Esophagus muscularis mucosa (tissue), 4 donors: ENCODE data around the gene BICRAL. TPM values are rescaled to one million over a fixed set of nuclear protein-coding genes. Genes with fewer than 3 reads are reported as not detected.

Source experiments
- DNase-seq: peaks from one replicate; pipeline ENCODE4 v3.0.0-alpha.2; 2017; ENCODE audit errors: extremely low spot score
- H3K27ac ChIP-seq, 4 donors: fragments of 200-600 bp; sonication (generic); replicated peaks in 1 of 4; 1 replicate in 3 of 4; 2 replicates in 1 of 4; pipeline ENCODE4 v1.5.1; 2016 to 2019; ENCODE audit warnings: mild to moderate bottlenecking in 1 of 4
- H3K27me3 ChIP-seq, 4 donors: fragments of 200-600 bp; sonication (generic); one replicate each; pipeline versions ENCODE4 v1.5.1 to v1.6.0; 2016 to 2019
- H3K36me3 ChIP-seq, 4 donors: fragments of 200-600 bp; sonication (generic); one replicate each; pipeline ENCODE4 v1.5.1; 2016 to 2019
- H3K4me1 ChIP-seq, 4 donors: fragments of 200-600 bp; sonication (generic); one replicate each; pipeline ENCODE4 v1.5.1; 2016 to 2019
- H3K4me3 ChIP-seq, 4 donors: fragments of 200-600 bp; sonication (generic); 1 replicate in 2 of 4; 2 replicates in 2 of 4; pipeline ENCODE4 v1.5.1; 2016 to 2019; ENCODE audit warnings: mild to moderate bottlenecking in 4 of 4, moderate library complexity in 1 of 4
- H3K9me3 ChIP-seq, 4 donors: fragments of 200-600 bp; sonication (generic); 1 replicate in 3 of 4; 2 replicates in 1 of 4; pipeline ENCODE4 v1.5.1; 2016 to 2019
- CTCF ChIP-seq, 3 experiments: fragments of 200-600 bp in 2 of 3; fragments of 450-650 bp in 1 of 3; sonication (generic) in 2 of 3; IDR thresholded peaks; one replicate each; pipeline ENCODE4 v1.5.1; 2017 to 2019; ENCODE audit warnings: antibody characterized with exemption in 3 of 3, mild to moderate bottlenecking in 2 of 3, moderate library complexity in 1 of 3
- EP300 ChIP-seq: sonication (generic); formaldehyde crosslinking; IDR thresholded peaks from one replicate; pipeline ENCODE4 v1.6.1; 2017; ENCODE audit warnings: antibody characterized with exemption
- POLR2A ChIP-seq: fragments of 450-650 bp; IDR thresholded peaks from one replicate; pipeline ENCODE4 v1.6.1; 2017; ENCODE audit warnings: antibody characterized with exemption, moderate library complexity, mild to moderate bottlenecking, low read depth
- POLR2AphosphoS5 ChIP-seq, 2 donors: sonication (generic); formaldehyde crosslinking; IDR thresholded peaks; one replicate each; pipeline ENCODE4 v1.6.1; 2017; ENCODE audit warnings: antibody characterized with exemption in 2 of 2
- WGBS: methylation state at CpG from one replicate; pipeline ENCODE4 v1.1.5; 2018; 5-methylcytosine and 5-hydroxymethylcytosine counted together
- intact Hi-C: fragments of 100-400 bp; cut with DNase I; formaldehyde crosslinking; loops from one replicate; pipeline ENCODE4 v1.15.1; 2023
- total RNA-seq, 4 donors: library from RNA; depleted of rRNA; stranded (reverse); fragments of >200 nt; gene quantifications; one replicate each; pipeline versions ENCODE4 v1.1.0 to v1.2.1, GENCODE V29; 2016

Gene BICRAL
- total RNA-seq, 4 donors from 2014 or later: 18.2 to 27.9 (median 23.4) TPM

GRCh38 chr6:42851599-42851998 is 69.7 kb downstream of the BICRAL start:
- no peak for DNase-seq
- Histone ChIP-seq H3K36me3 (peaks cover 31 to 58% (median 47%) of the 10 kb centered on the region in 4 donors), H3K9me3 (no peaks in the 10 kb centered on the region), H3K4me3 (no peak overlapping the region), H3K27me3 (no peaks in the 10 kb centered on the region), H3K27ac (no peak overlapping the region), H3K4me1 (no peaks in the 10 kb centered on the region)
- 90% methylated on average over 2 of the region's 2 CpGs for WGBS
- TF ChIP-seq POLR2A (no peak), CTCF (IDR thresholded peaks at IDR 0.05) (no peak), EP300 (no peak), POLR2AphosphoS5 (IDR thresholded peaks at IDR 0.05) (no peak)
- intact Hi-C loops: no loop called here

GRCh38 chr6:42860036-42860435 is 78.2 kb downstream of the BICRAL start:
- Histone ChIP-seq H3K27me3 (no peaks in the 10 kb centered on the region), H3K4me3 (no peak overlapping the region), H3K4me1 (no peaks in the 10 kb centered on the region), H3K9me3 (no peaks in the 10 kb centered on the region), H3K36me3 (peaks cover 82 to 100% (median 99%) of the 10 kb centered on the region in 4 donors), H3K27ac (no peak overlapping the region)
- intact Hi-C loops: no loop called here
- WGBS: 95% methylated on average over 1 of the region's 1 CpG
- TF ChIP-seq POLR2AphosphoS5 (IDR thresholded peaks at IDR 0.05): no peak
- no peak for TF ChIP-seq POLR2A
- no peak for DNase-seq

GRCh38 chr6:42860481-42860880 is 78.6 kb downstream of the BICRAL start:
- H3K27me3 ChIP-seq: no peaks in the 10 kb centered on the region
- no peaks in the 10 kb centered on the region for H3K9me3 ChIP-seq
- no peak for TF ChIP-seq CTCF (IDR thresholded peaks at IDR 0.05)
- TF ChIP-seq POLR2AphosphoS5 (IDR thresholded peaks at IDR 0.05): no peak
- TF ChIP-seq EP300: no peak
- no peak for TF ChIP-seq POLR2A
- no peaks in the 10 kb centered on the region for H3K4me1 ChIP-seq
- no peak overlapping the region for H3K27ac ChIP-seq
- WGBS: 92% methylated on average over 6 of the region's 6 CpGs
- DNase-seq: no peak
- no peak overlapping the region for H3K4me3 ChIP-seq
- intact Hi-C loops: no loop called here
- peaks cover 83 to 100% (median 99%) of the 10 kb centered on the region in 4 donors for H3K36me3 ChIP-seq

GRCh38 chr6:42864602-42865001 is 82.8 kb downstream of the BICRAL start:
- DNase-seq: no peak
- Histone ChIP-seq H3K27me3 (no peaks in the 10 kb centered on the region), H3K9me3 (no peaks in the 10 kb centered on the region), H3K36me3 (peaks cover 63 to 96% (median 89%) of the 10 kb centered on the region in 4 donors), H3K4me1 (no peaks in the 10 kb centered on the region), H3K4me3 (no peak overlapping the region), H3K27ac (no peak overlapping the region)
- WGBS: 81% methylated on average over 8 of the region's 8 CpGs
- intact Hi-C loops: no loop called here
- no peak for TF ChIP-seq POLR2AphosphoS5 (IDR thresholded peaks at IDR 0.05)
- no peak for TF ChIP-seq CTCF (IDR thresholded peaks at IDR 0.05)
- TF ChIP-seq POLR2A: no peak
- TF ChIP-seq EP300: no peak

- H3K27me3 ChIP-seq: no peaks in the 10 kb centered on the region
Measured at GRCh38 chr6:42870145-42870936, 88.5 kb downstream of the BICRAL start.

More at GRCh38 chr6:42870145-42870936, 88.5 kb downstream of the BICRAL start:
- 68% methylated on average over 2 of the region's 2 CpGs for WGBS
- no peak overlapping the region for H3K27ac ChIP-seq
- no peak for DNase-seq
- no peak for TF ChIP-seq POLR2AphosphoS5 (IDR thresholded peaks at IDR 0.05)
- no peak for TF ChIP-seq EP300
- no peak for TF ChIP-seq CTCF (IDR thresholded peaks at IDR 0.05)
- TF ChIP-seq POLR2A: no peak
- H3K36me3 ChIP-seq: peaks cover 18 to 43% (median 35%) of the 10 kb centered on the region in 4 donors
- H3K4me1 ChIP-seq: no peaks in the 10 kb centered on the region
- H3K4me3 ChIP-seq: no peak overlapping the region
- intact Hi-C loops: loop anchor here (10.0 kb wide), 1 partner anchor 46 kb away; no protein-coding TSS in a partner anchor
- H3K9me3 ChIP-seq: no peaks in the 10 kb centered on the region
